Transverse colon (tissue), 4 donors: Measurements from ENCODE around the gene ITGAE.

Source experiments
- CTCF ChIP-seq, 5 experiments: fragments of 200-600 bp in 3 of 5; fragments of 450-650 bp in 2 of 5; sonication (generic) in 3 of 5; IDR thresholded peaks; 1 replicate in 2 of 5; 2 replicates in 3 of 5; pipeline ENCODE4 v1.5.1; 2016 to 2017; ENCODE audit warnings: antibody characterized with exemption in 5 of 5, inconsistent platforms in 3 of 5, mild to moderate bottlenecking in 2 of 5, moderate library complexity in 1 of 5
- EP300 ChIP-seq: sonication (generic); formaldehyde crosslinking; IDR thresholded peaks from one replicate; pipeline ENCODE4 v1.6.1; 2017; ENCODE audit warnings: antibody characterized with exemption, low read depth
- POLR2AphosphoS5 ChIP-seq, 3 donors: sonication (generic); formaldehyde crosslinking; IDR thresholded peaks; one replicate each; pipeline ENCODE4 v1.6.1; 2016; ENCODE audit warnings: antibody characterized with exemption in 3 of 3

GRCh38 chr17:3799181-3799945 lies 1.6 kb downstream of the ITGAE start:
- TF ChIP-seq CTCF (IDR thresholded peaks at IDR 0.05) (no peak), EP300 (no peak), POLR2AphosphoS5 (IDR thresholded peaks at IDR 0.05) (no peak)
